Urothelium cell line (cell line): ENCODE results near the gene KNOP1.

ENCODE experiments used
- DNase-seq: peaks from one replicate; pipeline ENCODE4 v3.0.0; 2011; ENCODE audit warnings: low spot score, mixed read lengths
- FAIRE-seq: peaks from 2 replicates; lab custom pipeline; 2011; peaks lifted over from hg19 to GRCh38; lab: Jason Lieb, UNC

KNOP1 gene

DNA sequence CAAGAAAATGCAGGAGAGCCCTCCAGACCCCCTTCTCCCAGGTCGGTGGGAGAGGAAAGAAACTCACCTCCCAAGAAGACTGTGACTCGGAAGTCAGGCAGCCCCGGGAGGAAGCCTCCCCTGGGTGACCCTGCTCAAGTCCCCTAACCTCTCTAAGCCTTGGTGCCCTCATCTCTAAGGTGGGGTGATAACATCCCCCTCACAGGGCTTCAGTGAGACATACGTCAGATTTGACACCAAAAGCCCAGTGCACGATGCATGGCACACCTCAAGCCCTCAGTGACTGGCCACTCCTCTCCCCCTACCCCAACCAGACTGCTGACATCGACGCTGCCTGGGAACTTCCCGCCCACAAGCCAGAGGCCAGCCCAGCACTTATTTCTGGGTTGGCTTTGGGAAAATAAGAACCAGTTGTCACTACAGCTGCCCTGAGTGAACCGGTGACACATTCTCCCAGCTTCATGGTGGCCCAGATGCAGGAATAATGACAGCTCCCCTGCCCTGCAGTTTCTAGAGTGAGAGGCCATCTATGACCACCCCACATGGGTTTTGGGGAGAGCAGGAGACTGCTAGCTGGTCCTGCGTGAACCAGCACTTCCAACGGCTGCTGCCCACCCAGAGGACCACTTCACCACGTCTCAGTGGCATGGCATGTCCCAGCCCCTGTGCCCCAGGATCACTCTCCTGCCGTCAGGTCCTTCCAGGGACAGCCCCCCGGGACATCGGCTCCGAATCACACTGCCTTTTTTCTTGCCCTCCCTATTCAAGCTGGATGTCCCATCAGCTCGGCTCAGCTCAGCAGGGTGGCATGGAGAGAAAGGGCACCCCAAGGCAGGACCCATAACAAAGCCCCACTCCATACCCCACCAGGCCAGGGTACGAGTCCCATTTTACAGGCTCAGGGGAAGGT lies 9.5 kb downstream of the KNOP1 start:
- no peak for FAIRE-seq
- no peak for DNase-seq

DNA sequence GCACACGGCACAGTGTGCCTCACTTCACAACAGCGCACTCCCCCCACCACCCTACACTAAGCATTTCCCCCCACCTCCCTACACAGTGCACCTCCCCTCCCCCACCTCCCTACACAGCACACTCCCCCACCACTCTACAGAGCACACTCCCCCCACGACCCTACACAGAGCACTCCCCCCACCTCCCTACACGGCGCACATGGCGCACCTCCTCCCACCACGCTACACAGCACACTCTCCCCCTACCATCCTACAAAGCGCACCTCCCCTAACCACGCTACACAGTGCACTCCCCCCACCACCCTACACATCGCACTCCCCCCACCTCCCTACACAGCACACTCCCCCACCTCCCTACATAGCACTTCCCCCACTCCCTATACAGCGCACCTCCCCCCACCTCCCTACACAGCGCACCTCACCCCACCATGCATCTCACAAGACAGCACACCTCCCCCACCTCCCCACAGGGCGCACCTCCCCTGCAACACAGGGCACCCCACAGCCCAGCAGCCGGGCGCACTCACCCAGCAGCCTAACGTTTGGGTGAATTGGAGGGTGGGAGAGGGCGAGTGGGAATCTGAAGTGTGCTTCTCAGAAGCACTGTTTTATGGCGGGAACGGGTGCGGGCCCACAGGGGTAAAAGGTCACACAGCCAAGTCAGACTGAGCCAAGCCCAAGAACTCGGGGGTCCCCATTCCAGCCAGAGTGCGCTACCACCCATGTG lies 10.3 kb downstream of the KNOP1 start:
- FAIRE-seq (no peak), DNase-seq (no peak)

DNA sequence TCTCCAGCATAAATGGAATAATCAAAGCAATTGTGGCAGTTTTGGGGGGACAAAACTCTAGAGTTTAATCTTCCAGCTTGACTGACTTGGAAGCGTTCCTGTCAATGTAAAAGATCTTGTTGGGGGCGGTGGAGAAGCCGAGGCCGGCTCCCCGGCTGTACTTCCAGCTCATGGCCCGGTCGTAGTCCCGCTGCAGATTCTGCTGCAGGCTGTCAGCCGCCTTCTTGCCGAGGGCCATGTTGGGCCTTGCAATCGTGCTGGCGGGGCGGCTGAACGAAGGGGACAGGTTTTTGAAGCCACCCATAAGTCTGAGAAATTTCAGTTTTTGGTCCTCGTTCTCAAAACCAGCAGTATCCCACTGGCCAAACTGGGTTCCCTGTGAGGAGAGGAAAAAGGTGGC lies 11.2 kb downstream of the KNOP1 start:
- DNase-seq: no peak
- FAIRE-seq: no peak

DNA sequence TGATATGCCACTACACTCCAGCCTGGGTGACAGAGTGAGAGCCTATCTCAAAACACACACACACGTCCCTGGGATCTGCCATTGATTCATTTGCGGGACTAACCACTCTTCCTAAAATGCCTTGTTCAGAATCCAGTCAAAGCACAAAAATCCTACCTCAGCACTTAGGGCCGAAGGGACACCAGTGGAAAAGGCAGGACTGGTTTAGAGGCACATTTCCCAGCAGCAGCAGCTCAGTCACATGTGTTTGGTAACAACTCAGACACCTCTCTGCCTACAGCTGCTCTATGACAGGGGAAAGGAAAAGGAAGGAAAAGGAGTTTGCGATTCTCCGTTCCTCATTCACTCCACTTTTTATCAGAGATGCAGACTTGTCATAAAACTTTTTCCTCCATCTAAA lies 12.2 kb downstream of the KNOP1 start:
- no peak for FAIRE-seq
- no peak for DNase-seq

DNA sequence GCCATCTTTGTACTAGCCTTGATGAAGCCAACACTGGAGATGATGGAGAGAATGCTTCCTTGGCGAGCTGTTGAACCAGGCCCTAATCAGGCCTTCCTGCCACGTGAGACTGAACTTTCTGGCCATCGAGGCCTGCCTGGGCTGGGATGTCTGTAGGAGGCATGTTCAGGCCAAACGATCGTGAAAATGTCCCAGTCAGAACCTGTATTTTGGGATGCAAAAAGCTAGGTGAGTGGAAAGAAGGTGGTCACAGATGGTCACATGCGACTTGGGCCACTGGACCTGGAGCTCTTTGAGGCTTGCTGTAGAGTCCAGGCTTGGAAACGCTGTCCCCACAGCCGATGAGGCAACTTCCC lies 12.9 kb downstream of the KNOP1 start:
- DNase-seq (no peak), FAIRE-seq (no peak)

DNA sequence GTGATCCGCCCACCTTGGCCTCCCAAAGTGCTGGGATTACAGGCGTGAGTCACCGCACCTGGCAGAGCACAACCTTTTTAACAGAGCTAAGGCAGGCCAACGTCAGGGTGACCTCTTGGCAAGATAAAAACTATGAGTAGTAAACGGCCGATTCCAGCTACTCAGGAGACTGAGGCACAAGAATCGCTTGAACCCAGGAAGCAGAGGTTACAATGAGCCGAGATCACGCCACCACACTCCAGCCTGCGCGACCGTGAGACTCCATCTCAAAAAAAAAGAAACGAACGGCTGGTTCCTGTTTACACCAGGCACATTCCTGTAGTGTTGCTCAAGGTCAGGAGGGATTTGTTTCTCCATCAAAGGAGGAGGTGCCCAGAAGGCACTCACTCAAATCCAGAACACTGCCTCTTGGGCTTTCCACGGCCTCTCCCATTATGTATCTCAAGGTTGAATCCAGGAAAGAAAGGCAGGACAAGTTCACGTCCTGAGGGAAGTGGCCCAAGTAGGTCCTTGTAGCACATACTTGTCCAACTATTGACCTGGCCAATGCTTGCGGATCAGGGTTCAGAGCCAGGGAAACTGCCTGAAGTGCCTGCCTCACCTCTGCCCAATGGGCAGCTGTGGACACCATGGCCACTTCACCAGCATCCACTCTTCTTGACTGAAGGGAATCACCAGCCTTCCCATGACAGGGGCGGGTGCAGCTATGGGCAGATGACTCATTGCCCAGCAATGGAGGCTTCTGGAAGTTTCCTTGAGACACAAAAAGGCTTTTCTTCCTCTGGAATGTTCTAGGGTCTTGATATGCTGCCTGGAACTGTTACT lies 13.5 kb downstream of the KNOP1 start:
- FAIRE-seq (no peak), DNase-seq (peak; percentile 12)

DNA sequence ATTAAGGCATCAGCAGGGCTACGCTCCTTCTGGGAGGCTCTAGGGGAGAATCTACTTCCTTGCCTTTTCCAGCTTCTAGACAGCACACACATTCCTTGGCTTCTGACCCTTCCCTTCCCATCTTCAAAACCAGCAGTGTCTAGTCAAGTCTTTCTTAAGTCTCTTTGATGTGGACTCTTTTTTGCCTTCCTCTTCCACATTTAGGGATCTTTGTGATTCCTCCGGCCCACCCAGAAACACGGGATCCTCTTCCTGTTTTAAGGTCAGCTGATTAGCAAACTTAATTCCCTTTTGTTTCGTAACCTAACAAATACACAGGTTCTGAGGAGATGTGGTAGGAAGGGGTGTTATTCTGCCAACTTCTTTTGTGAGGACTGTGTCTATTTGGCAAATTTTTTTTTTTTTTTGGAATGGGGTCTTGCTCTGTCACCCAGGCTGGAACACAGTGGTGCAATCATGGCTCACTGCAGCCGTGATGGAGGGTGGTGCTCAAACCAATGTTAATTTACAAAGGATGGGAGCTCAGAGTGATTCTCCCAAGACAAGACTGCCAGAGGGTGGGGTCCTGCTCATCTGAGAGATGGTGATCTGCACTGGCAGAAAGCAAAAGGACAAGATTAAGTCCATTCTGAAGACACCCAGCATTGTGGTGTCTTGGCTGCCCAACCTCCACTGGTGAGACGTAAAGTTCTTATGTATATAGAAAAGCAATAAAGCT lies 14.7 kb downstream of the KNOP1 start:
- DNase-seq (no peak), FAIRE-seq (no peak)

DNA sequence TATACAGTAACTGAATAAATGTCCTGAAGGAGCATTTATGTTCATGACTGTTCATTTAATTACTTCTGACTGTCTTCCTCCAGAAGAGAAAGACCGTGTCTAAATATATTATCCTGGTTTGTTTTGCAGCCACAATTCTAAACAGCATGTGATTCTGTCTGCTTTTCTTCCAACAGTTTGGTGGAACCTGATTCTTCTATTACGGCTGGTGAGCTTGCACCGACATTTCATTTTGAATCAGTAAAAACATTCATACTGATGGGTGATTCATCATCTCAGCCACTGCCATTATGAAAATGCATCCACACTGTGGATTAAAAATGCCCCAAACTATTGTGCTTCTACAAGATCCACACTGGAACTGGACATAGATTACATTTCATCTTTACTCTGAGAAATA lies 16.9 kb downstream of the KNOP1 start:
- FAIRE-seq: no peak
- DNase-seq: no peak

DNA sequence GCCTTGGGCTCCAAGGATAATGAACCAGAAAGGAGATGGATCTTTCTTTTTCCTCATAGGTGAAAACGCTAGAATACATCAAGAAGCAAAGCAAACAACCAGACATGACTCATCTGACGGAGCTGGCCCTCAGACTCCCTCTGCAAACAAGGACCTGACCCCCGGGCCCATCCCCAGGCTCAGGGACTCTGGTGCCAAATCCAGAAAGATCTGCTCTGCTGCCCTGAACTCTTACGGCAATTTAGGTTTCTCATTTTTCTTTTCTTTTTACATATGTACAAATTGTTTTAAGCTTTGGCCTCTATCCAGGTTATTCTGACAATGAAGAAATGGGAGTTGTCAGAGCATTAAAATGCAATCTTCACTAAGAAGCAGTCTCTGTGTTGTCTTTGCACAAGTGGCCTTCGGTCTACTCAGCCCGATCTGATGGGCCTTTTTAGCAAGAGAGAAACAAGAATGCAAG lies 17.7 kb downstream of the KNOP1 start:
- FAIRE-seq: no peak
- DNase-seq: no peak

DNA sequence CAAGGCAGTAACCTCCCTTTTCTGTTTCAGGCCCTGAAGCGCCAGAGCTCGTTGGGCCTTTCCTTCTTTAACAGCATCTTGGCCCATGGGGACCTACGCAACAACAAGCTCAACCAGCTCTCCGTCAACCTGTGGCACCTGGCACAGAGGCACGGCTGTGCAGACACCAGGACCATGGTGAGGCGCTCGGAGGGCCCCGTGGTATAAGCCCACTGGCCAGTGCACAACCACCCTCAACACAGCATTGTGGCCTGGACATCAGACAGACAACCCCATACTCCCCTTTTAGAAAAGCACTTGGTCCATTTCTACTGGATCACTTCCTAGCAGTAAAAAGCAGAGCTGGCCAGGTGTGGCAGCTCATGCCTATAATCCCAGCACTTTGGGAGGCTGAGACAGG lies 18.6 kb downstream of the KNOP1 start:
- no peak for DNase-seq
- no peak for FAIRE-seq

DNA sequence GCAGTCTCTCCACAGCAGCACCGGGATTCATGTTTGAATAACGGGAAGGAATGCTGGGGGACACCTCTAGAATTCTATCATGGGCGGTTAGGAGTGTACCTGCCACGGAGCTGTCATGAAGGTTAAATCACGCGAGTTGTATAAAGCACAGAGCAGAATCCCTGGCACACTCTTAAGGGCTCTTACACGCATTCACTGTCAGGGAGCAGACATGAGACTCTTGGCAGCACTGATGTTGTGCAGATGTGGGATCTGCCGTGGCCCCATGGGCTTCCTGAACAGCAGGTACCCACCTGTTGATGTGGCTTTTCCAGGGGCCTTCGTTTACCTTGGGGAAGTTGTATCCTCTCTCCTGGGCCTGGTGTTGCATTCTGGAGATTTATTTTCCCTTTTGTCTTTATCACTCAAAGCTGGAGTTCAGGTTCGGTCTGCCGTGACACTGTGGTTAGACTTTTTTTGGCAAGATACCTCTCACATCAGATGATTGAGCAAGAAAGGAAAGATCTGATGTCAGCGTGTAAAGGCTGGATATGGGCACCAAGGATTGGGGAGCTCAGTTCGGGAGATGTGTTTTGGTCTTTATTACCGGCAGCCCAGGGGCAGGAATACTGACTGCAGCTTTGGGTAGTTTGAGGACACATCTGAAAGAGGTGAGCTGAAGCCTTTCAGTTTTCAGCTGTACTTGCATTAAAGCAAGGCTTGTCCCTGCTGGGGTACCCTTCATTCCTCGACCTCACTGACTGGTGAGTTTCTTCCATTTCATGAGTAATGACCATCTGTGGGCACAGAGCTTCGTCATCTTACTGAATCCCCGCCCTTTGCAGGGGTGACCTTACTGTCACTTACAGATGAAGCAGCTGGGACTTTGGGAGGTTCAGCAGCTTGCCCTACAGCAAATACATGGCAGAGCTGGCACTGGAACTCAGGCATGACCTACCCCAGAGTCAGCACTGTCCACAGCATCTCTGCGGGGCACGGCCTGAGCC lies 19.3 kb downstream of the KNOP1 start:
- DNase-seq (no peak), FAIRE-seq (no peak)

DNA sequence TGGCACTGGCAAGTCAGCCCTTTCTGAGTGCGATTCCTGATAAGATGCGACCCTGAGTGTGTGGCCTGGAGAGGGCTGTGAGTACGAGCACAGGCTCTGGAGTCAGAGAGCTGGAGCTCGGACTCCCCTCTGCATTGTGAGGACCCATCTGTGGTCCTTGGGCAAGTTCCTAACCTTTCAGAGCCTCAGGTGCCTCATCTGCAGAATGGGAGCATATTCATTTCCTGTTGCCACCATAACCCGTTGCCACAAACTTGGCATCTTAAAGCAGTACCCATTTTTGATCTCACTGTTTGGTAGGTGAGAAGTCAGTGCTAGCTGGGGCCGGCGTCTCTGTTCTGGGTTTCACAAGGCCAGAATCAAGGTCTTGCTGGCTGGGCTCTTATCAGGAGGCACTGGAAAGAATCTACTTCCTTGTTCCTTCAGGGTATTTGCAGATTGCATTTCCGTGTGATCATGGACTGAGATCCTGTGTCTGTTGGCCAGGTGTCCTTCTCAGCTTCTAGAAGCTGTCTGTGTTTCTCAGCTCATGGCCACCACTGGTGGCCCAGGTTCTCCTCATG lies 20.2 kb downstream of the KNOP1 start:
- DNase-seq: no peak
- no peak for FAIRE-seq

DNA sequence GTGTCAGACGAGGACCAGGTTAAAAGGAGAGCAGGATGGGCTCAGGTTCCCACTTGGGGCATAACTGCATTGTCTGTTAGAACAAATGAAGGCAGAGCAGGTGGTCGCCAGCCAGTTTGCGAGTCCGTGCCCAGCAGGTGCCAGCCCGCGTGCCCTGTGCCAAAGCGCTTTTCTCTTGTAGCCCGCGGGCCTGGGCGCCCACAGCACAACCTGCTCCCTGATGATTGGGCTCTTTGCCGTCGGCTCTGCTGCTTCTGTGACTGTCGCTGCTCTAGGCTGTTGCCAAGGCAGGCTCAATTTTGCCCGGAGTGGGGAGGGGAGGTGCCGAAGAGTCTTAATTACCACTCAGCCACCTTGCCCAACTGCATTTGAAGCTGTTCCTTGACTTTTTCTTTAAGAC lies 21.1 kb downstream of the KNOP1 start:
- no peak for FAIRE-seq
- no peak for DNase-seq

DNA sequence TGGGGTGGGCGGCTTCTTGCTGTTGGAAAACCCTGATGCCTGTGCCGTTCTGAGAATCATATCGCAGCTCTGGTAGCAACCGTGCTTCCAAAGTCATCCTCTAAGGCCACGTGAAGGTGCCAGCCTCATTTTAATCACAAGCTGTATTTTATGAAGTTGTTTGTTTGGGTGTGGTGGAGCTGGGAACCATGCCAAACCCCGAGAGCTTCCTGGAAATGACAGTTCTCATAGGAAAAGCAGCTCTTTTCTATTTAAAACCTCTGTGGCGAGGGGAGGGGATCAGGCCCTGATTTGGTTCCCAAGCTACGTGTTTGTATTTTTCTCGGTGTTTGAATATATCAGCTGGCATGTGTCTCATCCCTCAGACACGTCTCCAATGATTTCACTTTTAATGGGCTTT lies 21.7 kb downstream of the KNOP1 start:
- FAIRE-seq: no peak
- peak; percentile 42 for DNase-seq

DNA sequence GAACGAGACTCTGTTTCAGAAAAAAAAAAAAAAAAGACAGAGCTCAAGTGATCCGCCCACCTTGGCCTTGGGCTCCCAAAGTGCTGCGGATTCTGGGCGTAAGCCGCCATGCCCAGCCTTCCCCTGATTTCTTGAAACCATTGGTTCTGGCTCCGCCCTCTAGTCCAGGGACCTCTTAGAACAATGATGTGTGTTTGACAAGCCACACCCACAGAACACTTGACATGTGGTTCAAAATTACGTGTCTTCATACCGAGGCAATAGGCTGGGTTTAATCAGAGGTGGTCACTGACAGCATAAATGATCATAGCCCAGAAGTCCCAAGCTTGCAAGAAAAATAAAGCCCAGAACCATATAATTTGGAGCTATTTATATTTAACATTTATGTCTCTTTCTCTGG lies 23.0 kb downstream of the KNOP1 start:
- FAIRE-seq (no peak), DNase-seq (no peak)

DNA sequence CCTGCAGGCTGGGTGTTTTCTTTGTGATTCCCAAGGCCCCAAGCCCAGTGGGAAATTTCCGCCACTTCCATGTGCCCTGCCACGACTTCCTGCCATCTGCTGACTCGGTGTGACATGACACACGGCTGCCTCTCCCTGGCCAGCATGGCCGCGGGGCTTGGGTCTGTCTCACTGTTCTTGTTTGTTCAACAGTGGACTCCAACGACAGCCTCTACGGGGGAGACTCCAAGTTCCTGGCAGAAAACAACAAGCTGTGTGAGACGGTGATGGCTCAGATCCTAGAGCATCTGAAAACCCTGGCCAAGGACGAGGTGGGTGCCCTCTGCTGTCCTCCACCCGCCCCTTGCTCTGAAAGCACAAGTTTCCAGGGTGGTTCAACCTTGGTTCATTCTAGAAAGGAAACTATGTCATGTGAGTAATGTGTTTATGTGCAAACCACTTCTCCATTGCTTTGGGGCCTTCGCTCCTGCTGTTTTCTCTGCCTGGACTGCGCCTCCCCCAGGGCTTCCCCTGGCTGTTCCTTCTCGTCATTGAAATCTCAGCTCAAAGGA lies 26.8 kb downstream of the KNOP1 start:
- FAIRE-seq (no peak), DNase-seq (no peak)

DNA sequence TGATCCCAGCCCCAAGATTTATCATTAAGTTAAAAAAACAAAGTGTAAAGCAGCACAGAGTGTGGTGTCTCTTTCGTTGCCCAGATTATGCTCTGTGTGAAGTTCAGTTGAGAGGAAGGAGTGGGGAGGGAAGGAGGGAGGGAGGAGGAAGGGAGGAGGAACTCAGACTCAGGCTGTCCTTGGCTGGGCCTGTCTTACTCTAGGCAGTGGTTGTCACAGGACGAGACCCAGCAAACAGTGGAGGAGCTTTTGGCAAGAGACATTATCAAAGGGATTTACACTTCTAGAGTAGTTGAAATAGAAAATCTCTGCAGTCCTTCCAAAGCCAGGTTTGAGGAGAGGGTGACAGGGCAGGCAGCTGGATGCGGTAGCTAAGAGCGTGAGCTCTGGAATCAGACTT lies 27.8 kb downstream of the KNOP1 start:
- DNase-seq (no peak), FAIRE-seq (no peak)

DNA sequence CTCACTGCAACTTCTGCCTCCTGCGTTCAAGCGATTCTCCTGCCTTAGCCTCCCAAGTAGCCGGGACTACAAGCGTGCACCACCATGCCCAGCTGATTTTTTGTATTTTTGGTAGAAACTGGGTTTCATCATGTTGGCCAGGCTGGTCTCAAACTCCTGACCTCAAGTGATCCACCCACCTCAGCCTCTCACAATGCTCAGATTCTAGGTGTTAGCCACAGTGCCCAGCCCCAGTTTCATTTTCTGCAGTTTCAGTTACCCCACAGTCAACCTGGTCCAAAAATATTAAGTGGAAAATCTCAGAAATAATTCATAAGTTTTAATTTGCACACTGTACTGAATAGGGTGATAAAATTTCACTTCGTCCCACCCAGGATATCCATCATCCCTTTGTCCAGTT lies 28.7 kb downstream of the KNOP1 start:
- DNase-seq: no peak
- FAIRE-seq: no peak
